Gastrocnemius medialis (tissue), 4 donors: ENCODE results near the gene LRFN2. TPM values are rescaled to one million over a fixed set of nuclear protein-coding genes. Genes with fewer than 3 reads are reported as not detected.

ENCODE experiments used
- ATAC-seq, 2 donors: fragments of 150-250 bp; one replicate each; pipeline ENCODE4 v1.9.1; 2016
- DNase-seq, 2 donors: peaks; one replicate each; pipeline ENCODE4 v3.0.0-alpha.2; 2019
- H3K27ac ChIP-seq, 4 donors: fragments of 200-600 bp; sonication (generic); 1 replicate in 1 of 4; 2 replicates in 3 of 4; pipeline ENCODE4 v1.5.1; 2016 to 2018; ENCODE audit warnings: mild to moderate bottlenecking in 2 of 4, moderate library complexity in 1 of 4
- H3K27me3 ChIP-seq, 3 donors: fragments of 200-600 bp; sonication (generic) in 2 of 3; 1 replicate in 1 of 3; 2 replicates in 2 of 3; pipeline versions ENCODE4 v1.5.1 to v1.6.0; 2016 to 2019; ENCODE audit warnings: mild to moderate bottlenecking in 1 of 3, moderate library complexity in 1 of 3
- H3K36me3 ChIP-seq, 2 donors: fragments of 200-600 bp; sonication (generic) in 1 of 2; one replicate each; pipeline ENCODE4 v1.5.1; 2017 to 2018
- H3K4me1 ChIP-seq, 2 donors: fragments of 200-600 bp; sonication (generic) in 1 of 2; one replicate each; pipeline ENCODE4 v1.5.1; 2016 to 2017; ENCODE audit warnings: mild to moderate bottlenecking in 2 of 2
- H3K4me3 ChIP-seq, 4 donors: fragments of 200-600 bp; sonication (generic) in 3 of 4; 1 replicate in 1 of 4; 2 replicates in 3 of 4; pipeline ENCODE4 v1.5.1; 2016 to 2019; ENCODE audit warnings: mild to moderate bottlenecking in 2 of 4
- H3K9me3 ChIP-seq, 3 donors: fragments of 200-600 bp; sonication (generic) in 2 of 3; 1 replicate in 1 of 3; 2 replicates in 2 of 3; pipeline ENCODE4 v1.5.1; 2016 to 2019
- POLR2A ChIP-seq, 2 donors: fragments of 450-650 bp; IDR thresholded peaks; one replicate each; pipeline ENCODE4 v1.6.1; 2017; ENCODE audit warnings: antibody characterized with exemption in 2 of 2, mild to moderate bottlenecking in 2 of 2, moderate library complexity in 2 of 2
- in situ Hi-C, 4 donors: fragments of 200-750 bp; cut with MboI; loops; one replicate each; pipeline versions ENCODE4 v1.15.0 to v1.8.0; 2017; ENCODE audit warnings: low sequenced_read_pairs in 4 of 4
- intact Hi-C: fragments of 100-400 bp; cut with DNase I; formaldehyde crosslinking; loops from one replicate; pipeline ENCODE4 v1.15.1; 2023; ENCODE audit warnings: low total_unique reads
- total RNA-seq, 4 donors: library from RNA; depleted of rRNA; stranded (reverse); fragments of >200 nt; gene quantifications; one replicate each; pipeline versions ENCODE4 v1.1.0 to v1.2.3, GENCODE V29; 2016
- TF ChIP-seq, protein P1 (sequence below), 5 experiments: fragments of 450-650 bp in 3 of 5; fragments of 200-600 bp in 2 of 5; sonication (generic) in 2 of 5; IDR thresholded peaks in 4 of 5; conservative IDR thresholded peaks in 1 of 5; 1 replicate in 4 of 5; 2 replicates in 1 of 5; pipeline ENCODE4 v1.5.1; 2016 to 2019; ENCODE audit warnings: antibody characterized with exemption in 5 of 5, mild to moderate bottlenecking in 3 of 5, moderate library complexity in 3 of 5

Gene LRFN2
- total RNA-seq, 4 donors from 2014 or later: not detected

- Histone ChIP-seq H3K9me3 (no peaks in the 10 kb centered on the region), H3K27me3 (no peaks in the 10 kb centered on the region), H3K36me3 (no peaks in the 10 kb centered on the region), H3K4me3 (no peak overlapping the region), H3K4me1 (peaks cover 3 to 26% of the 10 kb centered on the region in 2 donors), H3K27ac (no peak overlapping the region)
- DNase-seq: no peak
- no peak for TF ChIP-seq POLR2A (IDR thresholded peaks at IDR 0.05)
- TF ChIP-seq, protein P1, sequence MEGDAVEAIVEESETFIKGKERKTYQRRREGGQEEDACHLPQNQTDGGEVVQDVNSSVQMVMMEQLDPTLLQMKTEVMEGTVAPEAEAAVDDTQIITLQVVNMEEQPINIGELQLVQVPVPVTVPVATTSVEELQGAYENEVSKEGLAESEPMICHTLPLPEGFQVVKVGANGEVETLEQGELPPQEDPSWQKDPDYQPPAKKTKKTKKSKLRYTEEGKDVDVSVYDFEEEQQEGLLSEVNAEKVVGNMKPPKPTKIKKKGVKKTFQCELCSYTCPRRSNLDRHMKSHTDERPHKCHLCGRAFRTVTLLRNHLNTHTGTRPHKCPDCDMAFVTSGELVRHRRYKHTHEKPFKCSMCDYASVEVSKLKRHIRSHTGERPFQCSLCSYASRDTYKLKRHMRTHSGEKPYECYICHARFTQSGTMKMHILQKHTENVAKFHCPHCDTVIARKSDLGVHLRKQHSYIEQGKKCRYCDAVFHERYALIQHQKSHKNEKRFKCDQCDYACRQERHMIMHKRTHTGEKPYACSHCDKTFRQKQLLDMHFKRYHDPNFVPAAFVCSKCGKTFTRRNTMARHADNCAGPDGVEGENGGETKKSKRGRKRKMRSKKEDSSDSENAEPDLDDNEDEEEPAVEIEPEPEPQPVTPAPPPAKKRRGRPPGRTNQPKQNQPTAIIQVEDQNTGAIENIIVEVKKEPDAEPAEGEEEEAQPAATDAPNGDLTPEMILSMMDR (IDR thresholded peaks at IDR 0.05 in 4 of 5, conservative IDR thresholded peaks at IDR 0.05 in 1 of 5): no peak
- in situ Hi-C loops: no loop called here
- ATAC-seq: no peak
- intact Hi-C loops: no loop called here
Observed at GRCh38 chr6:40399888-40400457, 187.2 kb downstream of the LRFN2 start.

DNA sequence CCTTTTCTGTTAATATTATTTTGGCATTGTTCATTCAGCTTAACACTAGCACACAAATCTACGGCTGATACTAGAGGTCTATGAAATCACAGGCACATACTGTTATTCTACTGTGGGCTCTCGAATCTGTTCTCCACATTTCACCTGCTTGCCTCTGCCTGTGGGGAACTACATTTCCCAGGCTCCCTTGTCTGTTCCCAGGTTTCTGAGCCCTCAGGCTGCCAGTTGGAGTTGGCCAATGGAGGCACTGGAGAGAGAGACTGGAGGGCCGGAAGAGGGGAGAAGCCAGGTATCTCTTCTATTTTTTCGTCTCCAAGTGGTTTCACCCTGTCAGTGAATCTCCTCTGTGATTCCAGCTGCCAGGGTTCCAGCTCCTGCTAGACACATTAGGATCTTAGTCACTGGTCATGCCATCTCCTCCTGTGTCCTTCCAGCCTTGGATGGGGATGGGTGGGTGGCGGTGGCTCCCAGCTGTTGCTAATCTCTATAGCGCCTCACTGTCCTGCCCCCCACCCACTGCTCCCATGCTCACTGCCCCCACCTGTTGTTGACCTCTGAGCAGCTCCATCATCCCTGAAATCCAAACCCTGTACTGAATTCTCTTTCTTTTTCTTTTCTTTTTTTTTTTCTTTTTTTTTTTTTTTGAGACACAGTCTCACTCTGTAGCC is 188.2 kb downstream of the LRFN2 start:
- Histone ChIP-seq H3K27me3 (no peaks in the 10 kb centered on the region), H3K36me3 (no peaks in the 10 kb centered on the region), H3K9me3 (no peaks in the 10 kb centered on the region), H3K4me1 (peaks cover 4 to 28% of the 10 kb centered on the region in 2 donors), H3K4me3 (no peak overlapping the region), H3K27ac (no peak overlapping the region)
- in situ Hi-C loops: no loop called here
- intact Hi-C loops: no loop called here
- no peak for TF ChIP-seq POLR2A (IDR thresholded peaks at IDR 0.05)
- TF ChIP-seq, protein P1 (IDR thresholded peaks at IDR 0.05 in 4 of 5, conservative IDR thresholded peaks at IDR 0.05 in 1 of 5): no peak
- ATAC-seq (no peak), DNase-seq (no peak)

DNA sequence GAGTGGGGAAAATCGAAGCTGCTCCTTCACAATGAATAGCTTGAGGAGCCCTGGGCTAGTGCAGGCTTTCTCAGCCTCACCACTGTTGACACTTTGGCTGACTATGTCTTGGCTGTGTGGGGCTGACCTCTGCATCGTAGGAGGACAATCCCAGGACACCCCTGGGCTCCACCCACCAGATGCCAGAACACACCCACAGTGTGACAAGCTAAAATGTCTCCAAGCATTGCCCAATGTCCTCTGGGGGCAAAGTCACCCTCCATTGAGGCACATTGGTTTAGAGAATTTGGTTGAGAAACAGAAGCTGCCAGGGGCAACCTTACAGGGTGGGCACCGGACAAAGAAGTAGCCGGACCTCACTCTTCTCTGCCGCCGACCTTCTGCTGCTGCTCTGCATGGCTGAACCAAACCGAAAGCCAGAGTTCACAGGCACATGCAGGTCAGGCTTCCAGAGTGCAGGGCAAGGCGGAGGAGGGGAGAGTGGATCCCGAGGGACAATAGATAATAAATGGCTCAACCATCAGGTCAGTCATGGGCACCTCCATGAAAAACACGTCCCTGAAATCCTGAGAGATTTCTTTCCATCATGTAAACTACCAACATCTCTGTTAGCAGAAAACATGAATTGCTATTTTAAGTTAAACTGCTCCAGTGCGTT is 189.0 kb downstream of the LRFN2 start:
- Histone ChIP-seq H3K36me3 (no peaks in the 10 kb centered on the region), H3K27me3 (no peaks in the 10 kb centered on the region), H3K4me3 (no peak overlapping the region), H3K4me1 (peaks cover 4 to 26% of the 10 kb centered on the region in 2 donors), H3K9me3 (no peaks in the 10 kb centered on the region), H3K27ac (no peak overlapping the region)
- in situ Hi-C loops: no loop called here
- intact Hi-C loops: no loop called here
- ATAC-seq: no peak
- no peak for TF ChIP-seq POLR2A (IDR thresholded peaks at IDR 0.05)
- TF ChIP-seq, protein P1 (IDR thresholded peaks at IDR 0.05 in 4 of 5, conservative IDR thresholded peaks at IDR 0.05 in 1 of 5): no peak
- DNase-seq: no peak

DNA sequence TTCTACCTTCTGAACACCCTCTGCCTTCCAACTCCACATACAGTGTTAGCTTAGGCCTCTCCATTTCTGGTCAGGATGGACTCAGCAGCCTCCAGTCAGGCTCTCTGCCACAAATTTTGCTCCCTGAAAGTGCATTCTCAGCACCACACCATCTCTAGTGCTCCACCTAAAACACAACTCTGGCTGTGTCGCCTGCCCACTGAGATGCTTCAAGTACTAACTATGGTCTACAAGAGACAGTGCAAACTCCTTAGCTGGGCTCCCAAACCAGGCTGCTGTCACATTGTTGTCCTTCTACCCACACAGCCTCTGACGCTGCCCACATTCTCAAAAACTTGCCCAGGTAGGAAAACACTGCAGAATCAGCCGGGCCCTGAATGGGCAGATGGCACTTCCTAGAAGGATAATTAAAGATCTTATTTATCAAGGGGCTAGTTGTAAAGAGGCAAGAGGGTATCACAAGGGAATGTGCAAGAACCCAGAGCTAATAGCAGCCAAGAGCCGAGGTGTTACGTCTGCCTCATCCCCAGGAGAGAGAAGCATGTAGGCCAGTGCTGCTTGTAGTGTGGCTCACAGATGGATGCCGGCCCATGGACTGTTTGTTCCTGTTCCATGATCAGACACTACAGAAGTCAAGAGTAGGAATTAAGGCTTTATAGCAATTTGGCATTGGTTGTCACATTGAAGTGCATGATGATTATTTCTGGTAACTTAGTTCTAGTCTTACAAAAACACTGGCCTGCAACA is 189.7 kb downstream of the LRFN2 start:
- no peak overlapping the region for H3K4me3 ChIP-seq
- in situ Hi-C loops: no loop called here
- no peak for TF ChIP-seq POLR2A (IDR thresholded peaks at IDR 0.05)
- TF ChIP-seq, protein P1 (IDR thresholded peaks at IDR 0.05 in 4 of 5, conservative IDR thresholded peaks at IDR 0.05 in 1 of 5): no peak
- H3K27me3 ChIP-seq: no peaks in the 10 kb centered on the region
- ATAC-seq (no peak), DNase-seq (no peak)
- intact Hi-C loops: no loop called here
- H3K9me3 ChIP-seq: no peaks in the 10 kb centered on the region
- peak overlapping the region in 1 of 4 donors; percentile 28 for H3K27ac ChIP-seq
- H3K4me1 ChIP-seq: peaks cover 4 to 21% of the 10 kb centered on the region in 2 donors
- H3K36me3 ChIP-seq: no peaks in the 10 kb centered on the region
